ENCODE results near the gene SLC22A12.
A peak's percentile ranks its signal among the peaks of the same experiment; 100 is the strongest.

SLC22A12 gene

GRCh38 chr11:64564947-64565889 lies 25.8 kb upstream of the SLC22A12 start:
- H3K36me3 ChIP-seq (ENCODE audit: control insufficient read depth, insufficient read depth, low read length): no peaks in the 10 kb centered on the region
- no peak overlapping the region for H3K4me3 ChIP-seq (replicated peaks; ENCODE audit: low read depth, low read length)
- DNase-seq (ENCODE audit: extremely low read depth, insufficient read length): no peak
- H3K27me3 ChIP-seq (replicated peaks; ENCODE audit: control insufficient read depth, insufficient read depth, low read length): no peaks in the 10 kb centered on the region; the same call in 1 of the 2 replicates
- TF ChIP-seq CTCF (IDR thresholded peaks at IDR 0.05; ENCODE audit: insufficient read depth, low read length, poor library complexity, severe bottlenecking): peak; percentile 13

GRCh38 chr11:64566042-64566914 lies 24.7 kb upstream of the SLC22A12 start:
- H3K27me3 ChIP-seq (replicated peaks; ENCODE audit: control insufficient read depth, insufficient read depth, low read length): no peaks in the 10 kb centered on the region; the same call in 1 of the 2 replicates
- H3K36me3 ChIP-seq (ENCODE audit: control insufficient read depth, insufficient read depth, low read length): no peaks in the 10 kb centered on the region
- H3K4me3 ChIP-seq (replicated peaks; ENCODE audit: low read depth, low read length): no peak overlapping the region
- no peak for DNase-seq (ENCODE audit: extremely low read depth, insufficient read length)
- TF ChIP-seq CTCF (IDR thresholded peaks at IDR 0.05; ENCODE audit: insufficient read depth, low read length, poor library complexity, severe bottlenecking): no peak

DNA sequence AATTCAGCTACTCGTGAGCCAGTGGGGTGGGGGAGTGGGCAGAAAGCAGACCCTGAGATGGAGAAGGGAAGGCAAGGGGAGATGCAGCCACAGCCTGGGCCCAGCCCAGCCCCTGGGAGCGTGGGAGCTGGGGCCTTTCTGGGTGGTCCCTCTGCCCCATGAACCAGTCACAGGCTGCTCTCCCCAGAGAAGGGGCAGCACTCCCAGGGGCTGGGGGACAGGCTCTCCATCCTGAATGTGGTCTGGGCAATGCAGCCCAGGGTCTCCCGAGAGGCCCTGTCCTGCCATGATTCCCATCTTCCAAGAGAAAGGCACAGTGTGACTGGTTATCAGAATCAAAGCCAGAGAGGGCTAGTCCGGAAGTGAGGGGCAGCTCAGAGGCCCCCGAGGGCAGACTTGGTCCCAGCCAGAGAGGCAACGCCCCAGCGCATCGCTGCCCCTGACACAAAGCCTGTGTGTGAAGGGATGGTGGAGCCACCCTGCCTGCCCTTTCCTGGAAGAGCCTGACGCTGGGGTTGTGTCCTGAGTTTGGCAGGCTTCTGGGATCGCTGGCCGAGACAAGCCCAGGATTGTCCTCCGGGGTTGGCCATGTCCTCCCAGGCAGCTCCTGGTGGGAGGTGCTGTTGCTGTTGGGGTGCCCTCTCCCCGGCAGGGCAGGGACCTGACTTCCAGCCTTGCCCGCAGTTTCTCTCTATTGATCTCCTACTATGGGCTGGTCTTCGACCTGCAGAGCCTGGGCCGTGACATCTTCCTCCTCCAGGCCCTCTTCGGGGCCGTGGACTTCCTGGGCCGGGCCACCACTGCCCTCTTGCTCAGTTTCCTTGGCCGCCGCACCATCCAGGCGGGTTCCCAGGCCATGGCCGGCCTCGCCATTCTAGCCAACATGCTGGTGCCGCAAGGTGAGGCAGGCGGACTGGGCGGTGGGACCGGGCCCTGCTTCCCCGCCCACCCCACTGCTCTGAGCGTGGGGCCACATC lies 23.8 kb upstream of the SLC22A12 start:
- no peaks in the 10 kb centered on the region for H3K36me3 ChIP-seq (ENCODE audit: control insufficient read depth, insufficient read depth, low read length)
- no peak for DNase-seq (ENCODE audit: extremely low read depth, insufficient read length)
- no peak overlapping the region for H3K4me3 ChIP-seq (replicated peaks; ENCODE audit: low read depth, low read length)
- no peaks in the 10 kb centered on the region; the same call in 1 of the 2 replicates for H3K27me3 ChIP-seq (replicated peaks; ENCODE audit: control insufficient read depth, insufficient read depth, low read length)
- no peak for TF ChIP-seq CTCF (IDR thresholded peaks at IDR 0.05; ENCODE audit: insufficient read depth, low read length, poor library complexity, severe bottlenecking)

GRCh38 chr11:64568041-64568571 lies 22.9 kb upstream of the SLC22A12 start:
- no peak overlapping the region for H3K4me3 ChIP-seq (replicated peaks; ENCODE audit: low read depth, low read length)
- H3K36me3 ChIP-seq (ENCODE audit: control insufficient read depth, insufficient read depth, low read length): no peaks in the 10 kb centered on the region
- no peak for TF ChIP-seq CTCF (IDR thresholded peaks at IDR 0.05; ENCODE audit: insufficient read depth, low read length, poor library complexity, severe bottlenecking)
- DNase-seq (ENCODE audit: extremely low read depth, insufficient read length): no peak
- H3K27me3 ChIP-seq (replicated peaks; ENCODE audit: control insufficient read depth, insufficient read depth, low read length): no peaks in the 10 kb centered on the region; the same call in 1 of the 2 replicates
